PFSK-1 (cell line): ENCODE data around the gene SLC2A1.

Experiments used
- POLR2AphosphoS5 ChIP-seq: IDR thresholded peaks from 2 replicates; pipeline ENCODE4 v1.6.1; 2012; ENCODE audit warnings: low read depth, mild to moderate bottlenecking, control low read depth, low read length, moderate library complexity
- SIN3A ChIP-seq: IDR thresholded peaks from 2 replicates; pipeline ENCODE4 v1.6.1; 2012; ENCODE audit warnings: mild to moderate bottlenecking, low read length, moderate library complexity, borderline replicate concordance; ENCODE audit not compliant: insufficient read depth
- TAF1 ChIP-seq: IDR thresholded peaks from 2 replicates; pipeline ENCODE4 v1.6.1; 2012; ENCODE audit warnings: low read length, control low read depth, borderline replicate concordance; ENCODE audit not compliant: insufficient read depth
- TF ChIP-seq, protein P1 (sequence below), 2 experiments: IDR thresholded peaks; 2 replicates each; pipeline versions ENCODE4 v1.6.1 to v1.8.0; 2011 to 2012; ENCODE audit warnings: low read depth in 2 of 2, low read length in 2 of 2, control low read depth in 1 of 2, inconsistent platforms in 1 of 2, mild to moderate bottlenecking in 1 of 2, moderate library complexity in 1 of 2; ENCODE audit not compliant: insufficient read depth in 1 of 2

DNA sequence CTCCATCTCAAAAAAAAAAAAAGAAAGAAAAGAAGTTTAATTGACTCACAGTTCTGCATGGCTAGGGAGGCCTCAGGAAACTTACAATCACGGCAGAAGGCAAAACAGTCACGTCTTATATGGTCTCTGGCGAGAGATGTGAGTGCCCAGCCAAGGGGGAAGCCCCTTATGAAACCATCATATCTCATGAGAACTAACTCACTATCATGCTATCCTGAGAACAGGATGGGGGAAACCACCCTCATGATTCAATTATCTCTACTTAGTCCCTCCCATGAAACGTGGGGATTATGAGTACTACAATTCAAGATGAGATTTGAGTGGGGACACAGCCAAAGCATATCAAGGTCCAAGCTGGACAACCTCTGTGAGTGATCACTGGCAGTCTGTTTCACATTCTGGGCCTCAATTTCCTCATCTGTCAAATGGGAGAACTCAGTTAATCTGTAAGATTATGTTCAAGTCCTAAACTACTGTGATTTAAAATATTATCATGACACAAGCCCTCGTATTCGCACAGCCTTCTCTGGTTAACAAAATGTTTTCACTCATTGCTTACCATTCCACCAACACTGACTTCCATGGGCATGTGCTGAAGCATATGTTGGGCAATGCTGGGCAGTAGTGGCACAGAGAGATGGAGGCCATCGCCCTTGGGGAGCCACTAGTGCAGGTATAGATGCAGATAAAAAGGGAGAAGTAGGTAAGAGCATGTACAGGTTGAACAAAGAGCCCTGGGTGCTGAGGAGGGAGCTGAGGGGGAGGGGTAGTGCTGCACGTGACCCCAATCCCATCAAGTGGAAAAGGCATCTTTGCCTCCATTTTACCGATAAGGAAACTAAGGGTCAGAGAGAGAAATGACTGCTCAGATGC, 46.2 kb upstream of the SLC2A1 start:
- TF ChIP-seq POLR2AphosphoS5 (no peak), SIN3A (no peak), TAF1 (no peak)
- TF ChIP-seq, protein P1, sequence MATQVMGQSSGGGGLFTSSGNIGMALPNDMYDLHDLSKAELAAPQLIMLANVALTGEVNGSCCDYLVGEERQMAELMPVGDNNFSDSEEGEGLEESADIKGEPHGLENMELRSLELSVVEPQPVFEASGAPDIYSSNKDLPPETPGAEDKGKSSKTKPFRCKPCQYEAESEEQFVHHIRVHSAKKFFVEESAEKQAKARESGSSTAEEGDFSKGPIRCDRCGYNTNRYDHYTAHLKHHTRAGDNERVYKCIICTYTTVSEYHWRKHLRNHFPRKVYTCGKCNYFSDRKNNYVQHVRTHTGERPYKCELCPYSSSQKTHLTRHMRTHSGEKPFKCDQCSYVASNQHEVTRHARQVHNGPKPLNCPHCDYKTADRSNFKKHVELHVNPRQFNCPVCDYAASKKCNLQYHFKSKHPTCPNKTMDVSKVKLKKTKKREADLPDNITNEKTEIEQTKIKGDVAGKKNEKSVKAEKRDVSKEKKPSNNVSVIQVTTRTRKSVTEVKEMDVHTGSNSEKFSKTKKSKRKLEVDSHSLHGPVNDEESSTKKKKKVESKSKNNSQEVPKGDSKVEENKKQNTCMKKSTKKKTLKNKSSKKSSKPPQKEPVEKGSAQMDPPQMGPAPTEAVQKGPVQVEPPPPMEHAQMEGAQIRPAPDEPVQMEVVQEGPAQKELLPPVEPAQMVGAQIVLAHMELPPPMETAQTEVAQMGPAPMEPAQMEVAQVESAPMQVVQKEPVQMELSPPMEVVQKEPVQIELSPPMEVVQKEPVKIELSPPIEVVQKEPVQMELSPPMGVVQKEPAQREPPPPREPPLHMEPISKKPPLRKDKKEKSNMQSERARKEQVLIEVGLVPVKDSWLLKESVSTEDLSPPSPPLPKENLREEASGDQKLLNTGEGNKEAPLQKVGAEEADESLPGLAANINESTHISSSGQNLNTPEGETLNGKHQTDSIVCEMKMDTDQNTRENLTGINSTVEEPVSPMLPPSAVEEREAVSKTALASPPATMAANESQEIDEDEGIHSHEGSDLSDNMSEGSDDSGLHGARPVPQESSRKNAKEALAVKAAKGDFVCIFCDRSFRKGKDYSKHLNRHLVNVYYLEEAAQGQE (IDR thresholded peaks at IDR 0.05; ENCODE audit: insufficient read depth in 1 of 2, low read depth in 2 of 2, low read length in 2 of 2): no peak
